Measurements from ENCODE around the gene PLXNA4.

DNA sequence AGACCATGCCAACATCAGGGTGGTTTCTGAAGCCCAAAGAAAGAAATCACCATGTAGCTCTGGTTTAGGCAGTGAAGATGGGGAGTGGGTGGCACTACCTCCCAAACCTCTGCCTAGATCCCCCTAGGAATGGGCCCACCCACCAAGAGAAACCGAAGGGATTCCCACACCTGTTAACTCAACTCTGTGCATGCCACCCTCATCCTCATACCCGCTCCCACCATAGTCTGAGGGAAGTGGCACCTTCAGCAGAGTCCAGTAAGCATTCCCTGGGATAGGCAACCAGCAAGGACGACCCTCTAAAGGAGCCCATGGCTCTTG lies 1.7 kb upstream of the PLXNA4 start:
- TF ChIP-seq POLR2A (IDR thresholded peaks at IDR 0.05) (no peak), POLR2AphosphoS5 (IDR thresholded peaks at IDR 0.05) (no peak)
- TF ChIP-seq, protein P1, sequence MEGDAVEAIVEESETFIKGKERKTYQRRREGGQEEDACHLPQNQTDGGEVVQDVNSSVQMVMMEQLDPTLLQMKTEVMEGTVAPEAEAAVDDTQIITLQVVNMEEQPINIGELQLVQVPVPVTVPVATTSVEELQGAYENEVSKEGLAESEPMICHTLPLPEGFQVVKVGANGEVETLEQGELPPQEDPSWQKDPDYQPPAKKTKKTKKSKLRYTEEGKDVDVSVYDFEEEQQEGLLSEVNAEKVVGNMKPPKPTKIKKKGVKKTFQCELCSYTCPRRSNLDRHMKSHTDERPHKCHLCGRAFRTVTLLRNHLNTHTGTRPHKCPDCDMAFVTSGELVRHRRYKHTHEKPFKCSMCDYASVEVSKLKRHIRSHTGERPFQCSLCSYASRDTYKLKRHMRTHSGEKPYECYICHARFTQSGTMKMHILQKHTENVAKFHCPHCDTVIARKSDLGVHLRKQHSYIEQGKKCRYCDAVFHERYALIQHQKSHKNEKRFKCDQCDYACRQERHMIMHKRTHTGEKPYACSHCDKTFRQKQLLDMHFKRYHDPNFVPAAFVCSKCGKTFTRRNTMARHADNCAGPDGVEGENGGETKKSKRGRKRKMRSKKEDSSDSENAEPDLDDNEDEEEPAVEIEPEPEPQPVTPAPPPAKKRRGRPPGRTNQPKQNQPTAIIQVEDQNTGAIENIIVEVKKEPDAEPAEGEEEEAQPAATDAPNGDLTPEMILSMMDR (IDR thresholded peaks at IDR 0.05): no peak

All from prostate gland (tissue), 2 donors.